Germinal center (tissue), 1 donor: ENCODE measurements around the gene MTFMT.
"Not testable (repeated sequence)": the region's sequence is repeated elsewhere in the genome, so short reads cannot be mapped to it uniquely, and the experiment has no call there.

ENCODE experiments used
- DNase-seq: peaks from one replicate; pipeline ENCODE4 v3.0.0; 2012; ENCODE audit warnings: mixed read lengths, low spot score

Gene MTFMT

DNA sequence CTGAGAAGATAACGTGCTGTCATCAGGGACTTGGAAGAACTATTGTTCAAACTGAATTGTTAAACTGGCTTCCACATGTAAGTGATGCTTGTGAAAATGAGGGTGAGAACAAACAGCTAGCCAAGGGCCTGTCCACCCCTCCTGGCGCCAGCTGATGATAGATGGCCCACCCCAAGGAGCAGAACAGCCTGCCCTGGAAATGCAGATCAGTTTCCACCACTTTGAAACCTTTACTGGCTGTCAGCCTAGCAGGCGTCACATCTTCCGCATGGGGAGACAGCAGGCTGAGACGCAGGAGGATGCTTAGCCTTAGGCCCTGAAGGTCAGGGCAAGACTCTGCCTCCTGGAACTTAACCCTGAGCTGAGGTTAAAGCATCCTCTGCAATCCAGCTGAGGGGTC is 9.4 kb upstream of the MTFMT start:
- DNase-seq, result no peak

DNA sequence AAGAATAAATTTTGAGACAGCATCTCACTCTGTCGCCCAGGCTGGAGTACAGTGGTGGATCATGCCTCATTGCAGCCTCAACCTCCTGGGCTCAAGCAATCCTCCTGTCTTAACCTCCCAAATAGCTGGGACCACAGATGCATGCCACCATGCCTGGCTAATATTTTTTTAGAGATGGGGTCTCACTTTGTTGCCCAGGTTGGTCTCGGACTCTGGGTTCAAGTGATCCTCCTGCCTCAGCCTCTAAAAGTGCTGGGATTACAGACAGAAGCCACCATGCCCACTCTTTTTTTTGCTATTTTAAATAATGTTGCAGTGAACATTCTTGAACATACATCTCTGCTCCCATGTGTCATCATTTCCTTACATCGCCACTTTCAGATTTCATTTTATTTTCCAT is 9.0 kb upstream of the MTFMT start:
- no peak for DNase-seq

- DNase-seq, result no peak
These were observed 7.9 kb upstream of the MTFMT start for GRCh38 chr15:65037309-65037708.

DNA sequence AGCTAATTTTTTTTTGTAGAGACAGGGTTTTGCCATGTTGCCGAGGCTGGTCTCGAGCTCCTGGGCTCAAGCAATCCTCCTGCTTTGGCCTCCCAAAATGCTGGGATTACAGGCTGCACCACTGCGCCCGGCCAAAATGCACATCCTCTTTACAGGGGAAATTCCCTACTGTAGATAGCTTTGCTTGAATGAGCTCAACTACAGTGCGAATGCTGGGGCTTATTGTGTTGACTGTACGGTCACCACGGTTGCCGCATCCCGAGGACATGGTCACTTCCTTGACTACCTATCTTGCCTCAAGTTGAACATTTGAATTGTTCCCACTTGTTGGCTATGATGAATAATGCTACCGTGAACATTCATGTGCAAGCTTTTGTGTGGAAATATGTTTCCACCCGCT is 5.3 kb upstream of the MTFMT start:
- no peak for DNase-seq

DNA sequence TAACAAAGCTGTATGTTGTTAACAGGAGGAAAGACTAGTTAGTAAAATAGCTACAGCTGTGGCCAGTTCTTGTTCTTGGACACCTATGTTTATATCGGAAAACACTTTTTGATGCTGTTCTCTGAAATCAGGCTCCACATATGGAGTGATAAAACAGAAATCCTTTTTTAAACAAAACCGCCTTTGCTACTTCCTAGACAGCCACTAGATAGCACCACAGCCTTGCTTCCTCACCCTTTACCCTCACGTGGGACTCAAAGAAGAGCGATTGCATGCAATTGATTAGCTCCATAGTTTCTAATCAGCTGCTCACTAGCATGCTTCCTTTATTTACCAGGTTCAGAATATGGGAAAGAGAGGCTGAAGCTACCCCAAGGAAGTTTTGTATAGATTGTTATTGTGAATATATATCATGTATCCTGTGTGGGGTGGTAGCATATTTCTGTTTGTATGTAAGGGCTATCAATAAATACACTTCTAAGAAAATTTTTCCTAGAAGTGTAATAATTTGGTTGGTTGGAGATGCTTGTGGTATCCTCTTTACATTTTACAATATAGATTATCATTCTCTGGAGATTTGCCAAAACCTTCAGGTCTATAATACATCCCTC is 4.3 kb upstream of the MTFMT start:
- DNase-seq, result peak; percentile 46

GRCh38 chr15:65032801-65033537 is 3.5 kb upstream of the MTFMT start:
- DNase-seq, result peak; percentile 57

- no peak for DNase-seq
These were observed 333 bp upstream of the MTFMT start for GRCh38 chr15:65029736-65030208.

DNA sequence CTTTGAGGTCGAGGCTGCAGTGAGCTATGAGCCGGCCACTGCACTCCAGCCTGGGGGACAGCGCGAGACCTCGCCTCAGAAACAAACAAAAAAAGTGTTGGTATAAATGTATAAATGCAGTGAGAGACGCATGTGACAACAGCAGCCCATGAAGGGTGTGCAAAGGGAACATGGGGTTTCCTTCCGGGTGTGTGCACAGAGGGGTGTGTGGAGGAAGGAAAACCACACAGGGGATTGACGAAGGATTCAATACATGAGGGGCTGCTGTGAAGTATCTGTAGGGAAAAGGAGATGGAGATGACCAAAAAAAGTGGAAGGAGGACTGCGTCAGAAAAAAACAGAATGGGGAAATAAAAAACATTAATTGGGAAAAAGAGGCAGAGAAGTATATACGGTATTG is 1.1 kb downstream of the MTFMT start:
- no peak for DNase-seq

- no peak for DNase-seq
These were observed 1.8 kb downstream of the MTFMT start for GRCh38 chr15:65027593-65027992.

DNA sequence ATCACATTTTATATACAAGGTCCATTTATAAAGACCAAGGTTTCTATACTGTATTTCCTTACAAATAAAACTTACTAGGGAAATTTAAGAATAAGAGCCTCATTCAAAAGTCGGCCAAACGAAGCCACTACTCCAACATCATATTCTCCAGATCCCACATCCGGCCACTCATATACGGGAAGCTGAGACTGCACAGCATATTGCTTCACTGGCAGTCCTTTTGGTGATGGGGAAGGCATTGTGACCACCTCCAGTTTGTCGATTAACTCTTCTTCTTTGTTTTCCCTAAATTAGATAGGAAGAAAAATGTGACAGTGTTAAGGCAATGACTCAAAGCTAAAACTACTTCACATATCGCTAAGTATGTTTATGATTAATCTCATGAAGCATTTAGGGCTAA is 2.7 kb downstream of the MTFMT start:
- no peak for DNase-seq

GRCh38 chr15:65021488-65021887 is 8.0 kb downstream of the MTFMT start:
- no peak for DNase-seq

DNA sequence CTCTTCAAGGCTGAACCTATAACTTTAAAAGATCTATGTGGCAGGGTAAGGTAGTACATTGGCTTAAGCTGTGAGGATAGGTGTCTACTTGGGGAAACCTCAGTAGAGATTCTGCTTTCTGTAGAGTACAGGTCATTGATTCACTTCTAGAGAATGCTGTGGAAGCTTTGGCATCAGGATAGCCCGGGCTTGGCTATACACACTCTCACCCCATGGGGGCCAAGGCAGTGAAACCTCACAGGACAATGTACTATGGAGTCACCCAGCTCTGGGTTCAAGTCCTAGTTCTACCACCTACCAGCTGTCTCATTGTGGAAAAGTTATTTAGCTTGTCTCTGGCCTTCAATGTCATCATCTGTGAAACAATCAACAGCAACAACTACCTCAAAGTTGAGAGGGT is 9.0 kb downstream of the MTFMT start:
- no peak for DNase-seq

DNA sequence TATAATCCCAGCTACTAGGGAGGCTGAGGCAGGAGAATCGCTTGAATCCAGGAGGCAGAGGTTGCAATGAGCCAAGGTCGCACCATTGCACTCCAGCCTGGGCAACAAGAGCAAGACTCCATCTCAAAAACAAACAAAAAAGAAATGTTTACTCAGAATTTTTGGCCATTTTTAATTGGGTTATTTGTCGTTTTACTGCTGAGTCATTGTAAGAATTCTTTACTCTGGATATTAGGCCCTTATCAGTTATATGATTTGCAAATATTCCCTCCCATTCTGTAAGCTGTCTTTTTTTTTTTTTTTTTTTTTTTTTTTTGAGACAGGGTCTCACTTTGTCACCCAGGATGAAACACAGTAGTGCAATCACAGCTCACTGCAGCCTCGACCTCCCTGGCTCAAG is 18.2 kb downstream of the MTFMT start:
- DNase-seq, result not testable (repeated sequence)

- no peak for DNase-seq
These were observed 20.5 kb downstream of the MTFMT start for GRCh38 chr15:65008983-65009382.

DNA sequence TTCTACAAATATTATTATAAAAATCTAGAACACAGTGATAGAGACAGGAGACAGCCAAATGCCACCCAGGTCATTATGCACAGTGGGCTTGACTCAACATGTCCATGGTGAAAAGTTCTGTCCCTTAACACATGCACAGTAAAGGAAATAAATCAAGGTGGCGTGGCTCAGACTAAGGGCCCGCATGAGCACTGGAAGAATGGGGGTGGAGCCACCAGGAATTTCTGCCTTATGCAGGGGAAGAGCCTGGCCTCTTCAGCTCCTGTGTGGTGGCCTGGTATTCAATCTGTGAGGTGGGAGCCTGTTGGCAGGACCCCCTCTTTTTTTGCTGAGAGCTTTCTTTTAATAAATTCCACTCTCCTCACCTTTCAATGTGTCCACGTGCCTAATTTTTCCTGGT is 22.6 kb downstream of the MTFMT start:
- DNase-seq, result no peak

DNA sequence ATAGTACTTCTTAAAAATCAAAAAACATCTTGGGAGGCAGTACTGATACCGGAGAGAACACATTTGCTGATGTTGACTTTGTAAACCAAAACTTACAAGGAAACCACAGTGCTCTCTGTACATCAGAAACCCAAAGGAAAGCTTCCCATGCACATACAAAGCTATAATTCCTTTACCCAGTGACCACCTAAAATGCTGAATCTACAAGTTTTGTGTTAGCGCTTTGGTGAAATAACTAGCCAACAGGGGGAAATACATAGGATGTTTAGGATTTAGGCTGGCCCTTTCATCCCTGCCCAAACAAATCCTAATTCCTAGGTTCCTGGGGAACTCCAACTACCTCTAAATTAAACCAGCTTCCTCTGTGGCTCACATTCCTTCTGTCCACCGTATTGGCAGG is 24.4 kb downstream of the MTFMT start:
- DNase-seq, result no peak

- DNase-seq, result no peak
These were observed 31.6 kb downstream of the MTFMT start for GRCh38 chr15:64997745-64998375.

GRCh38 chr15:64997066-64997465 is 32.4 kb downstream of the MTFMT start:
- no peak for DNase-seq

DNA sequence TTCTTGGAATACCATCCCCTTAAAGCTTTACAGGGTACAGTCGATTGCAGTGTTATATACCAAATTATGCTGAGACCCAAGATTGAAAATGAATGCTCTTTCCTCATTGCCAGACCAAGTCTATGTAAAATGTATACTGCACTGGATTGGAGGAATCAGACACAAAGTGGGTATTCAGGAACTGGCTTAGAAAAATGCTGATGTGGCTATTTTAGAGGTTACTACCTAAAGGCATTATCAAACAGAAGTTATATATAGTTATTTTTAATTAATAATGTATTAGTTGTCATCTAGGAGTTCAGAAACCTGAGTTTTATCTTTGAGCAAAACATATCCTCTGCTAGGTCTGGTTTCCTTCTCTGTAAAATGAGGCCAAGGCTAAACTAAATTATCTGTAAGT is 36.1 kb downstream of the MTFMT start:
- DNase-seq, result no peak

- DNase-seq, result no peak
These were observed 37.8 kb downstream of the MTFMT start for GRCh38 chr15:64991536-64992135.

DNA sequence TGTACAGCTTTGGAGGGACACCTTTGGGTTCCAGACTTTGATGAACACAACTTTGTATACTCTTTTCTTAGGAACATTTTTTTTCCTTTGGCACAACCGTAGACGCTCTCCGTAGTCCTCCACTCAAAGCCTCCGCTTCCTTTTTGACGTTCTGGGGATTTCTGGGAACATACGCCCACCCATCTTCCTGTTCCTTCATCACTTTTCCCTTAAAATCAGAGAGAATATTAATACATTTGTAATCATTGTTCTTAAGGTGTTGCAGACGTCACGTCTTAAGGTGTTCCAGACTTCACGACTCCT is 39.3 kb downstream of the MTFMT start:
- no peak for DNase-seq

GRCh38 chr15:64989416-64990167 is 39.8 kb downstream of the MTFMT start, which contains the start of gene SPG21:
TSS of gene SPG21 (minus strand) at chr15:64989914. CDS start at chr15:64983569, 6,345 bp downstream.
- peak; percentile 97 for DNase-seq
